ENCODE measurements around the gene ZCCHC14. TPM values are rescaled to one million over a fixed set of nuclear protein-coding genes. Genes with fewer than 3 reads are reported as not detected.

The ZCCHC14 gene
- polyA plus RNA-seq, 2 of the 4 experiments (the other 2 are of a cell fraction): 3.8 to 7.3 TPM

GRCh38 chr16:87460936-87461335 is 31.9 kb downstream of the ZCCHC14 start:
- Histone ChIP-seq H3K4me3 (no peak overlapping the region), H3K4me2 (no peak overlapping the region), H3K4me1 (peaks cover 39% of the 10 kb centered on the region), H3K9me3 (no peaks in the 10 kb centered on the region), H3K27ac (no peak overlapping the region)
- 71% methylated on average over 8 of the region's 10 CpGs for WGBS (ENCODE audit: missing lambda C conversion rate)
- no peak for DNase-seq (ENCODE audit: low read depth in 1 of 2, low spot score in 1 of 2)
- no peak for TF ChIP-seq POLR2AphosphoS2 (conservative IDR thresholded peaks at IDR 0.05; ENCODE audit: low read length)
- no peak for TF ChIP-seq NPAS2 (CRISPR knock-in tag; IDR thresholded peaks at IDR 0.05; ENCODE audit: borderline replicate concordance)
- no peak for TF ChIP-seq RARB (CRISPR knock-in tag; IDR thresholded peaks at IDR 0.05)
- no peak for TF ChIP-seq ZNF302 (CRISPR knock-in tag; IDR thresholded peaks at IDR 0.05)
- no peak for TF ChIP-seq USF2 (IDR thresholded peaks at IDR 0.05)
- TF ChIP-seq GATA3 (IDR thresholded peaks at IDR 0.05; ENCODE audit: borderline replicate concordance): no peak
- TF ChIP-seq EHMT2 (IDR thresholded peaks at IDR 0.05; ENCODE audit: low read depth): no peak
- TF ChIP-seq JUNB (IDR thresholded peaks at IDR 0.05): no peak
- no peak for TF ChIP-seq SMC3 (IDR thresholded peaks at IDR 0.05)
- TF ChIP-seq ELK1 (IDR thresholded peaks at IDR 0.05; ENCODE audit: low read depth, low read length): no peak
- no peak for TF ChIP-seq PBX3 (IDR thresholded peaks at IDR 0.05)
- no peak for TF ChIP-seq NFE2L2 (conservative IDR thresholded peaks at IDR 0.05; ENCODE audit: low read length)
- TF ChIP-seq EHF (CRISPR knock-in tag; IDR thresholded peaks at IDR 0.05): no peak
- no peak for TF ChIP-seq CBX2 (IDR thresholded peaks at IDR 0.05; ENCODE audit: borderline replicate concordance, low read depth)
- no peak for TF ChIP-seq FOSL2 (IDR thresholded peaks at IDR 0.05)
- no peak for TF ChIP-seq FOSL2 (CRISPR knock-in tag; IDR thresholded peaks at IDR 0.05)
- no peak for TF ChIP-seq HMGXB4 (CRISPR knock-in tag; IDR thresholded peaks at IDR 0.05; ENCODE audit: borderline replicate concordance)
- TF ChIP-seq HDAC2 (IDR thresholded peaks at IDR 0.05): no peak
- TF ChIP-seq RFX5 (IDR thresholded peaks at IDR 0.05): no peak
- FAIRE-seq: no peak
- no peak for ATAC-seq
- ChIA-PET POLR2A (no interaction called here), CTCF (interaction anchor here (0.6 to 7.4 kb wide), 26 partner anchors 9 to 1315 kb away, joined by 3 to 85 read pairs (median 4); partner anchors contain the start of gene ZCCHC14)

GRCh38 chr16:87459833-87460232 is 33.0 kb downstream of the ZCCHC14 start:
- ATAC-seq: no peak
- H3K4me1 ChIP-seq: peaks cover 28% of the 10 kb centered on the region
- WGBS (ENCODE audit: missing lambda C conversion rate): 91% methylated on average over 9 of the region's 9 CpGs
- no peak overlapping the region for H3K27ac ChIP-seq
- no peak for DNase-seq (ENCODE audit: low read depth in 1 of 2, low spot score in 1 of 2)
- H3K4me2 ChIP-seq: no peak overlapping the region
- TF ChIP-seq HES2 (IDR thresholded peaks at IDR 0.05) (no peak), HEYL (CRISPR knock-in tag; IDR thresholded peaks at IDR 0.05) (no peak), TFCP2L1 (CRISPR knock-in tag; IDR thresholded peaks at IDR 0.05) (no peak), ZC3H11A (IDR thresholded peaks at IDR 0.05) (no peak), TP53 (CRISPR knock-in tag; IDR thresholded peaks at IDR 0.05) (no peak), BHLHE40 (IDR thresholded peaks at IDR 0.05; ENCODE audit: low read depth, low read length) (no peak), MYC (IDR thresholded peaks at IDR 0.05; ENCODE audit: borderline replicate concordance, low read length) (no peak), EP300 (IDR thresholded peaks at IDR 0.05) (no peak), SREBF2 (IDR thresholded peaks at IDR 0.05) (no peak)
- H3K9me3 ChIP-seq: no peaks in the 10 kb centered on the region
- no peak for FAIRE-seq
- ChIA-PET CTCF (interaction anchor here (0.7 to 7.4 kb wide), 3 partner anchors 15 to 175 kb away, joined by 3 to 85 read pairs (median 25); no protein-coding TSS in a partner anchor), POLR2A (interaction anchor here (0.7 kb wide), 1 partner anchor 1069 kb away, joined by 3 read pairs; no protein-coding TSS in a partner anchor)
- H3K4me3 ChIP-seq: no peak overlapping the region

Data from A549 (cell line).